Measurements from ENCODE around the gene SCAI.
"Not testable (repeated sequence)": the region's sequence is repeated elsewhere in the genome, so short reads cannot be mapped to it uniquely, and the experiment has no call there.

The SCAI gene

DNA sequence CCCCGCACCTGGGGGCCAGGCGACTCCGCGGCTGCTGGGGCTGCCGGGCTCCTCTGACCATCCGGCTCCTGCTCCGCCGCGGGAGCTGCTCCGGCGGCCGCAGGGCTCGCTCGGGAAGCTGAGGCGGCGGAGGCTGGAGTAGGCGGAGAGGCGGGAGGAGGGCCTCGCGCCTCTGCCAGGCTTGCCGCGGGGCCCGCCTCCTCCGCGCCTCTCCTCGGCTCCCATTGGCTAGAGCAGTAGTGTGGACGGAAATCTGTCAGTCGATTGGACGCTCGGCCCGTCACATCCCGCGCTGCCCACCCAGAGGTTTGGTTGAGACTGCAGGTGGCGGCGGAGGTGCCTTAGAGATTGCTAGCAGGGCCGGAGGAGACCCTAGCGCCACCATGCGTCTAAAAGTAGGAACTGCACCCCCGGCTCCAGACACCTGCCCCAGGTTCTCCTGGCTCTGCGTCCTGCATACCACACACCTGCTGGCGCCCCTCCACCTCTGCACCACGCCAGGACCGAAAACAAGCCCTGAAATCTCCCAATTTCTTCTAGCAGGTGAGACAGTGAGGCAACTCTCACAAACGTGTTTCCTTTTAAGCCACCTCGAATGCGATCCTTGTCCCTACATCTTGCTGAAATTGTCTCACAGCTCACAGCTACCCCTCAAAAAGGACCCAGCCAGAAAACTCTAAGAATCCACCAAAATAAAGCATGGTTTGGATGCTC lies at the start of gene SCAI:
Gene SCAI (minus strand): TSS at position 152 of the 714 bp plus-strand sequence. CDS start 91 bp downstream, at position 61.
- DNase-seq = peak; percentile 99

DNA sequence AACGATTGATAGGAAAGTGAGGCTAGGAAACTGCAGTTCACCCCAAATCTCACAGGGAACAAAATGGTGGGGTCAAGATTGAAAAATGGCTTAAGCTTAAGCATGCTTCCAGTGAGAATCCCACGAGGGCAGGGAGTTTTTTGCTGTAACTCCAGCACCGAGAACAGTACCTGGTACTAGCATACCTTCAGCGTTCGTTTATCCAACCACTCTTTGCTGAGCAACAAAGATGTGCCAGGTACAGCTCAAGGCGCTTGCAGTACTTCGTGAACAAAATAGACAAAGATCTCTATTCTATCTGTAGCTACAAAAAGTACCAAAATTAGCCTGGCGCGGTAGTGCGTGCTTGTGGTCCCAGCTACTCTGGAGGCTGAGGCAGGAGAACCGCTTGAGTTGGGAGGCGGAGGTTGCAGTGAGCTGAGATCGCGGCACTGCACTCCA lies 47.1 kb upstream of the SCAI start:
- DNase-seq = peak; percentile 24

- peak; percentile 95 for DNase-seq
Observed at GRCh38 chr9:125189361-125190289, 46.3 kb upstream of the SCAI start, which contains the start of gene PPP6C. TSS of gene PPP6C (minus strand) at chr9:125189803. CDS start at chr9:125189718, 85 bp downstream.

DNA sequence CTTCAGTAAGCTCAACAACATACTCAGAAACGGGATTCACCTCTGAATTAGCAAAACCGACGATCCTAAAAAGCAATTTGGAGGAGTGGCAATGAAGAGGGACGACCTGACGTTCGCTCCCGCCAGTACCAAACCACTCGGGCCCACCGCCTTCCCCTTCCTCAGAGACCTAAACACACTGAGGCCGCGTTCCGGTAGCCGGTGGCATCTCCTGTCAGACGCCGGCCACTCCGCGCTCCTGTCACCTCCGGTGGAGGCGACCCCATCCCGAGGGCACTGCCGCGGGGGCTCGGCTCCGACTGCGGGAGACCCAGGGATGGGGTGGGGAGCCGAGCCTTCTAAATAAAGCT lies 45.7 kb upstream of the SCAI start:
- DNase-seq = no peak

GRCh38 chr9:125183561-125183960 lies 40.2 kb upstream of the SCAI start:
- DNase-seq = no peak

GRCh38 chr9:125183054-125183453 lies 39.7 kb upstream of the SCAI start:
- DNase-seq = no peak

GRCh38 chr9:125181756-125182155 lies 38.4 kb upstream of the SCAI start:
- not testable (repeated sequence) for DNase-seq

DNA sequence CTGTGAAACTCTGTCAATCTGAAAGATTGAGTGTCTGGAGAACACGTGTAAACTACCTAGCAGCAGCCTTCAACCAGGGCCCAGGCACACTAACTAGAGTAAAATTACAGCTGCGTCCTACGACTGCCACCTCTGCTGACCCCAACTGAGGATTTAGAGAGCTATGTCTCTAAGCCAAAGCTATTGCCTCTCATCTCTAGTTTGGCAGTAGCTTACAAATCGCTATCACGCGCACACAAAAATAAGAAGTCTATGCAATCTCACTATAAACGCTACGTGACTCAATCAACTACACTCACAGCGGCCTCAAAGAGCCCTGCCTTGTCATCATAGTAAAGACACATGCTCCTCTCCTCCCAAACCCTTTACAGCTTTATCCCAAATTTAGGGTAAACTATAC lies 37.5 kb upstream of the SCAI start:
- DNase-seq = no peak

GRCh38 chr9:125179776-125180175 lies 36.4 kb upstream of the SCAI start:
- not testable (repeated sequence) for DNase-seq

- DNase-seq = no peak
Observed at GRCh38 chr9:125177888-125178287, 34.6 kb upstream of the SCAI start.

DNA sequence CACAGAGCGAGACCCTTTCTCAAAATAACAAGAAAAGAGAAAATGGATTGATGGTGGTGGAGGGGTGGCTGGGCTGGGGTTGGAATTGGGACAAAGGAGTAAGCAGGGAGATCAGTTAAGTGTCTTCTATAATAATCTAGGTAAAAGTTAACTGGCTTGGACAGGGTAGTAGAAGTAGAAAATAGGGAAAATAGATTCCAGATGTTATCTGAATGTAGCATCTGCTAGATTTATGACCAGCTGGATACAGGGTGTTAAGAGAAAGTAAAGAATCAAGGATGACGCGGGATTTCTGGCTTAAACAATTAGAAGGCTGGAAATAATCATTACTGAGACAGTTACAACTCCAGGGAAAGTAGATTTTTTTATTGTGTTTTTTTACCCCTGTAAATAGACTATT lies 33.3 kb upstream of the SCAI start:
- DNase-seq = no peak

GRCh38 chr9:125172031-125172755 lies 28.9 kb upstream of the SCAI start:
- no peak for DNase-seq

GRCh38 chr9:125169895-125170294 lies 26.6 kb upstream of the SCAI start:
- no peak for DNase-seq

DNA sequence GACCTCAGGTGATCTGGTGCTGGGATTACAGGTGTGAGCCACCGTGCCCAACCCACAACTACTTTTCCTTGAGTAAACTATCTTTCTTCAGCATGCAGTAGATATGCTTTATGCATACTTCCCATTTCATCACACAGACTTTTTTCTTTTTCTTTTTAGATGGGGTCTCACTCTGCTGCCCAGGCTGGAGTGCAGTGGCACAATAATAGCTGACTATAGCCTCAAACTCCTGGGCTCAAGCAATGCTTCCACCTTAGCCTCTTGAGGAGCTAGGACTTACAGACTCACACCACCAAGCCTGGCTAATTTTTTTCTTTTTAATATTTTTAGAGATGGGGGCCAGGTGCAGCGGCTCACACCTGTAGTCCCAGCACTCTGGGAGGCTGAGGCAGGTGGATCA lies 23.4 kb upstream of the SCAI start:
- no peak for DNase-seq

GRCh38 chr9:125162891-125163290 lies 19.6 kb upstream of the SCAI start:
- DNase-seq = not testable (repeated sequence)

GRCh38 chr9:125161284-125161918 lies 18.1 kb upstream of the SCAI start:
- DNase-seq = no peak

DNA sequence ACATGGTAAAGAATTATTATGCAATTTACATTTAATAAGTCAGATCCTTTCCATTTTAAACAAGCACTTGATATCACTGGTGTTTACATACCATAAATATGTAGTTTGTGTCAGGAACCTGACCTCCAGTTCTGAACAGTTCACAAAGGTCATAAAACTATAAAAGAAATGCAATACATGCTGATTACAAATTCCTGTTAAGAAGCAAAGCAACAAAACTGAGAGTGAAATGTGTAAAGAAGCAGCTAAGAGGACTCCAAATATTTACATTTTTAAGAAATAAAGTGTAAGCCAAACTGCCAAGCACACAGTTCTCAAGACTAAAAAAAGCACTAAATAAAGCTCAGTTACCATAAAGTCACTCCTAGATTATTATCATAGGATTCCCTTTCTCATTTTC lies 17.4 kb upstream of the SCAI start:
- DNase-seq = no peak

DNA sequence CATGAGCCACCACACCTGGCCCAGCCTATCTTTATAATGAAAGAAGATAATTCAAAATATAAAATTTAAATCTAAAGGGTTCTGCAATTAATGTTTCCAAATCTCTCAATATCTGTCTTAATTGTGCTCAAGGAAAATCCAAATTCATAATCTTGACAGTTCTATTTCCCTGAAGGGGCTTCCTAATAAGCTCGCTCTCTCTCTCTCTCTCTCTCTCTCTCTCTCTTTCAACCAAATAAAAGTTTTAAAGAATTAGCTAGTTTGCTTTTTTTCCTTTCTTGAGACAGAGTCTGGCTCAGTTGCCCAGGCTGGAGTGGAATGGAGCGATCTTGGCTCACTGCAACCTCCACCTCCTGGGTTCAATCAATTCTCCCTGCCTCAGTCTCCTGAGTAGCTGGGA lies 13.2 kb upstream of the SCAI start:
- no peak for DNase-seq

DNA sequence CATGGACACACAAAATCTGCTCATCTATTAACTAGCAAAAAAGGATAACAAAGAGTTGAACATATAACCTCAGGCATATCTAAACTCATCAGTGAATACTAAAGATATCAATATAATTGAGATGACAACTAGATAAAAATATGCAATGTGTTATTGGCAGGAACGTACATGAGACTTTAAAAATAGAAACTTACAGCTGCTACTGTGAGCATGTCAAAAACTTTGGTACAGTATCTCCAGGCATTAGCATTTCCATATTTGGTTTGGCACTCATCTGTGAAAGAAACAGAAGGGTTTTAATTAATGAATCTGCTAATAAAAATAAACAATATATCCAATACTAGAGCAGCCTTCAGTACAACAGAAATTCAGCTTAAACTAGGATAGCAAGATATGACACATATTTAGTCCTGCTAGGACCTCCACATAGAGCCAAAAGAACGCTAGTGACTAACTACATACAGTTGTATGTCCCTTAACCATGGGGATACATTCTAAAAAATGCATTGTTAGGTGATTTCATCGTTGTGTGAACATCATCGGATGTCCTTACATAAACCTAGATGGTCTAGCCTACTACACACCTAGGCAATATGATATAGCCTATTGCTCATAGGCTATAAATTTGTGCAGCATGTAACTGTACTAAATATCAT lies 10.5 kb upstream of the SCAI start:
- no peak for DNase-seq

GRCh38 chr9:125151730-125152129 lies 8.4 kb upstream of the SCAI start:
- no peak for DNase-seq

DNA sequence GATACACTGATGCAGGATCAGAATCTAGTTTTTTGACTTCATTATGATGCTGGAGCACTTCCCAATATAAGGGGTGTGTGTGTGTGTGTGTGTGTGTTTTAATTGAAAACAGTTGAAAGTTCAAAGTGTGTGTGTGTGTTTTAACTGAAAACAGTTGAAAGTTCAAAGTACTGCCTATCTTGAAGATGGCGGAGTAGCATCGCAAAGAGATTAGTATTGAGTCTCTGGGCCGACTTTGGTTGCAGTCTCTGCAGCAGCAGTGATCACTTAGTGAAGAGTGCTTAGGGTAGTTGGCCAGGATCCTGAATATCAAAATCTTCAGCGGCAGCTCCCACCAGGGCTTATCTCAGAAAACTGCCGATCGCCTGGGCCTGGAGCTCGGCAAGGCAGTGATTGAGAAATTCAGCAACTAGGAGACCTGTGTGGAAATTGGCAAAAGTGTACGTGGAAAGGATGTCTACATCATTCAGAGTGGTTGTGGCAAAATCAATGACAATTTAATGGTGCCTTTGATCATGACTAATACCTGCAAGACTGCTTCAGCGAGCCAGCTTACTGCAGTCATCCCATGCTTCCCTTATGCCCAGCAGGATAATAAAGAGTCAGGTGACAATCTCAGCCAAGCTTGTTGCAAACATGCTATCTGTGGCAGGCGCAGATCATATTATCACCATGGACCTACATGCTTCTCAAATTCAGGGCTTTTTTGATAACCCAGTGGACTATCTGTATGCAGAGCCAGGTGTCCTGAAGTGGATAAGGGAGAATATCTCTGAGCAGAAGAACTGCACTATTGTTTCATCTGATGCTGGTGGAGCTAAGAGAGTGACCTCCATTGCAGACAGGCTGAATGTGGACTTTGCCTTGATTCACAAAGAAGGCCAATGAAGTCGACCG lies 7.3 kb upstream of the SCAI start:
- DNase-seq = no peak
